Measurements from ENCODE around the gene PSMD11. TPM values are rescaled to one million over a fixed set of nuclear protein-coding genes. Genes with fewer than 3 reads are reported as not detected.
A peak's percentile ranks its signal among the peaks of the same experiment; 100 is the strongest.

Gene PSMD11
- total RNA-seq, 1 experiment from 2014 or later: 123 TPM

GRCh38 chr17:32487473-32488176 is 43.3 kb downstream of the PSMD11 start:
- POLR2A ChIA-PET: interaction anchor here (0.6 to 1.9 kb wide), 8 partner anchors 9 to 389 kb away, joined by 3 to 11 read pairs (median 4); partner anchors contain the start of genes MYO1D and PSMD11
- BruUV-seq (replicated peaks): no TSS peak
- H3K9me3 Mint-ChIP-seq (ENCODE audit: unreplicated experiment): no peaks in the 10 kb centered on the region

GRCh38 chr17:32488177-32488542 is 43.9 kb downstream of the PSMD11 start:
- peaks cover 24% of the 10 kb centered on the region for H3K36me3 Mint-ChIP-seq (ENCODE audit: insufficient read depth, unreplicated experiment)
- DNase-seq (ENCODE audit: unreplicated experiment): no peak
- no peaks in the 10 kb centered on the region for H3K27me3 Mint-ChIP-seq (ENCODE audit: insufficient read depth, unreplicated experiment)
- no peaks in the 10 kb centered on the region for H3K9me3 Mint-ChIP-seq (ENCODE audit: unreplicated experiment)
- CTCF ChIA-PET: interaction anchor here (0.6 to 2.2 kb wide), 7 partner anchors 8 to 944 kb away, joined by 3 to 8 read pairs (median 4); no protein-coding TSS in a partner anchor
- H3K4me1 Mint-ChIP-seq (ENCODE audit: insufficient read depth, unreplicated experiment): peaks cover 33% of the 10 kb centered on the region
- no TSS peak for BruUV-seq (replicated peaks)
- no peak for TF ChIP-seq CTCF (IDR thresholded peaks at IDR 0.05; ENCODE audit: unreplicated experiment)
- intact Hi-C loops (cut with micrococcal nuclease): no loop called here
- peak overlapping the region; percentile 80 for H3K4me3 Mint-ChIP-seq (ENCODE audit: unreplicated experiment)
- POLR2A ChIA-PET: no interaction called here
- peak overlapping the region; percentile 23 for H3K27ac Mint-ChIP-seq (ENCODE audit: low read depth, unreplicated experiment)

More at GRCh38 chr17:32487473-32488176, 43.3 kb downstream of the PSMD11 start:
- CTCF ChIA-PET: interaction anchor here (0.6 to 2.2 kb wide), 9 partner anchors 8 to 945 kb away, joined by 3 to 8 read pairs (median 4); partner anchors contain the start of gene PSMD11
- intact Hi-C loops (cut with micrococcal nuclease): loop anchor here (1.0 kb wide), 1 partner anchor 268 kb away; no protein-coding TSS in a partner anchor
- peak overlapping the region; percentile 80 for H3K4me3 Mint-ChIP-seq (ENCODE audit: unreplicated experiment)
- TF ChIP-seq CTCF (IDR thresholded peaks at IDR 0.05; ENCODE audit: unreplicated experiment): no peak
- H3K4me1 Mint-ChIP-seq (ENCODE audit: insufficient read depth, unreplicated experiment): peaks cover 30% of the 10 kb centered on the region
- H3K36me3 Mint-ChIP-seq (ENCODE audit: insufficient read depth, unreplicated experiment): peaks cover 29% of the 10 kb centered on the region
- no peak for DNase-seq (ENCODE audit: unreplicated experiment)
- H3K27me3 Mint-ChIP-seq (ENCODE audit: insufficient read depth, unreplicated experiment): no peaks in the 10 kb centered on the region
- peak overlapping the region; percentile 42 for H3K27ac Mint-ChIP-seq (ENCODE audit: low read depth, unreplicated experiment)

- CTCF ChIA-PET: interaction anchor here (0.5 to 1.6 kb wide), 6 partner anchors 7 to 624 kb away, joined by 3 to 8 read pairs (median 4); no protein-coding TSS in a partner anchor
- H3K9me3 Mint-ChIP-seq (ENCODE audit: unreplicated experiment): no peaks in the 10 kb centered on the region
- no peak for TF ChIP-seq CTCF (IDR thresholded peaks at IDR 0.05; ENCODE audit: unreplicated experiment)
- intact Hi-C loops (cut with micrococcal nuclease): no loop called here
- POLR2A ChIA-PET: no interaction called here
- BruUV-seq (replicated peaks): no TSS peak
- no peak for DNase-seq (ENCODE audit: unreplicated experiment)
- H3K27ac Mint-ChIP-seq (ENCODE audit: low read depth, unreplicated experiment): peak overlapping the region; percentile 23
- peaks cover 22% of the 10 kb centered on the region for H3K36me3 Mint-ChIP-seq (ENCODE audit: insufficient read depth, unreplicated experiment)
- peak overlapping the region; percentile 80 for H3K4me3 Mint-ChIP-seq (ENCODE audit: unreplicated experiment)
- no peaks in the 10 kb centered on the region for H3K27me3 Mint-ChIP-seq (ENCODE audit: insufficient read depth, unreplicated experiment)
- H3K4me1 Mint-ChIP-seq (ENCODE audit: insufficient read depth, unreplicated experiment): peaks cover 33% of the 10 kb centered on the region
Measured at GRCh38 chr17:32488604-32489180, 44.4 kb downstream of the PSMD11 start.

- H3K36me3 Mint-ChIP-seq (ENCODE audit: insufficient read depth, unreplicated experiment): peaks cover 14% of the 10 kb centered on the region
- H3K4me1 Mint-ChIP-seq (ENCODE audit: insufficient read depth, unreplicated experiment): peaks cover 33% of the 10 kb centered on the region
- H3K4me3 Mint-ChIP-seq (ENCODE audit: unreplicated experiment): peak overlapping the region; percentile 33
- no TSS peak for BruUV-seq (replicated peaks)
- POLR2A ChIA-PET: no interaction called here
- intact Hi-C loops (cut with micrococcal nuclease): no loop called here
- CTCF ChIA-PET: interaction anchor here (0.5 to 0.9 kb wide), 4 partner anchors 17 to 625 kb away, joined by 3 to 7 read pairs (median 4); no protein-coding TSS in a partner anchor
- no peak for TF ChIP-seq CTCF (IDR thresholded peaks at IDR 0.05; ENCODE audit: unreplicated experiment)
- H3K27me3 Mint-ChIP-seq (ENCODE audit: insufficient read depth, unreplicated experiment): no peaks in the 10 kb centered on the region
- no peak for DNase-seq (ENCODE audit: unreplicated experiment)
- no peaks in the 10 kb centered on the region for H3K9me3 Mint-ChIP-seq (ENCODE audit: unreplicated experiment)
- no peak overlapping the region for H3K27ac Mint-ChIP-seq (ENCODE audit: low read depth, unreplicated experiment)
Measured at GRCh38 chr17:32489320-32490100, 45.2 kb downstream of the PSMD11 start.

Measured in MCF 10A (cell line).